Fibroblast of skin of scalp (primary cell): Measurements from ENCODE around the gene LILRA5.
"Not testable (repeated sequence)": the region's sequence is repeated elsewhere in the genome, so short reads cannot be mapped to it uniquely, and the experiment has no call there.

Experiments used
- DNase-seq: peaks from one replicate; pipeline ENCODE4 v3.0.0-alpha.2; 2013

LILRA5 gene

DNA sequence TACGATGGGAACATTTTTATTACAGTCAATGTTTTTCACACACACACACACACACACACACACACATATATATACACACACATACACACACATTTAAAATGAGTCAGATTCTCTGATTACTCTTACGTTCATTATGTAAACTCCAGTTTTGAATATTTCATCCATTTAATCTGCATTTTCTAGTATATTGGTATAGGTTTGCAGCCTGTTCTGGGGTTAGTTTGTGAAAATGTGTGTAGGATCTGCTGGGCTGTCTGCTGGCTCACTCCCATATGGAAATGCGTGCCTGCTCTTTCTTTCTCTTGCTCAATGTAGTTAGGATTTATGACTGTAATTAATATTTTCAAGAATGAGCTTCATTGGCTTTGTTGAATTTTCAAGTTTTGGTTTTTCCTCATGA lies 39.1 kb downstream of the LILRA5 start:
- no peak for DNase-seq

DNA sequence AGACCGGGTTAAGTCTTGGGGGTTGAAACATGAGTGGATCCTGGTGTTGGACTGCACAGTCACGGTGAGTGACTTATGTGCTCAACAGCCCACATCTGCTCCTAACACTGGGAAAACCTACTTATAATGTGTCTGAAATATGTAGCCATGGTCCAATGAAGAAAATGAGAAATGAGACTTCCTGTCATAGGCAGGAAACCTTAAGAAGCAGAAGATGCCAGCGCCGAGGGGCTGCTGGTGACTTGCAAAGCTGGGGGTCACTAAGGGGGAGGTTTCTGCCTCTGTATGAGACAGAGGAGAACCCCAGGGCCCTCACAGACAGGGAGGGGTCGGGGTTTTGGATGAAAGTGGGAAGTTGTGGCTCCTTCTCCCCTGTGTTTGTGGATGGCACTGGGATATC lies 40.8 kb downstream of the LILRA5 start:
- DNase-seq = not testable (repeated sequence)

DNA sequence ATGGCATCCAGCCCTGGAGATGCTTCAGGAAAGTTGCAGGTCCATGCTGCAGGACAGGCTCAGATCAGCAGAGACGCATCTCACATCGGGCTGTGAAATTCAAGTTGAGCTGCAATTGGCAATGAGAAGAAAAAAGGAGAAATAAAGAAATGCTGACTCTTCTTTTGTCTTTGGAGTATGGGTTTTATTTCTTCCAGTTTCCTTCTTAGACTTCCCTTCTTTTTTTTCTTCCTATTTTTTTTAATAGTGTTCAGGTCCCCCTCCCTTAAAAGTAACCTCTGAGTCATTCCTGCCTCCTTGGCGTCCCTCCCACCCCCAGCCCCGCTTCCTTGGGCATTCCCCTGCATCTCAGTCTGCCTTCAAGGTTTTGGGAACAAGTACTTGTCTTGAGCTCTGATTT lies 41.4 kb downstream of the LILRA5 start:
- DNase-seq = not testable (repeated sequence)

DNA sequence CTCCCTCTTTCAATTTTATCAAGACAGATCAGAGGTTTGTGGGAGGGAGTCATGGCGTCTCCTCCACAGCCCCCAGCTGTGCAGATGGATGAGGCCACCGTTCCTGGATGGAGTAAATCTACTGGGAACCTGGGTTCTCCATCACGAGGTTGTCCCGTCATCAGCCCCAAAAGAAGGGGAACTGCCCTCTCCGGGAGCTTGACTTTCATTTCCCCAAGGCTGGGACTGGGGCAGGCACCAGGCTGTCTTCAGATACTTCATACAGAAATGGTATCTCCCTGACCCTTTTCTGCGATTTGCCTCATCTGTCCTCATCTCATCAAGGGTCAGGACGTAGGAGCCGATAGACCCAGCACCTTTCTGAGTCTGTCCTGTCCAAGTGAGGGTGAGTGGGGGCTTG lies 41.9 kb downstream of the LILRA5 start:
- DNase-seq = no peak

DNA sequence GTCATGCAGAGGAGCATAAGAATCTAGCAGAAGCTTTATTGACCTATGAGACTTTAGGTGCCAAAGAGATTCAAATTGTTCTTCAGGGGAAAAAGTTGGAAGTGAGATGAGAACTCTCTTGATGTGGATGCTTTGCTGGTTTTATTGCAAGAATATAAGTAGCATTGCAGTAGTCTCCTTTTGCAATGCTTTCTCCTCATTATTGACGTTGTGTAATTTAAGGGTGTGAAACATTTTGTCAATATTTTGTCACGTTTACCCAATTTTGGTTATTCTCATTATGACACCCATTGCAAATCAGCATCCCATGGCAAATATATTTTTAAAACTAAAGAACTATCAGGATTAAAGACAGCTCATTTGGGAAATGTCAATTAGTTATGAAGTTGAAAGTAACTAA lies 44.0 kb downstream of the LILRA5 start:
- DNase-seq = no peak

DNA sequence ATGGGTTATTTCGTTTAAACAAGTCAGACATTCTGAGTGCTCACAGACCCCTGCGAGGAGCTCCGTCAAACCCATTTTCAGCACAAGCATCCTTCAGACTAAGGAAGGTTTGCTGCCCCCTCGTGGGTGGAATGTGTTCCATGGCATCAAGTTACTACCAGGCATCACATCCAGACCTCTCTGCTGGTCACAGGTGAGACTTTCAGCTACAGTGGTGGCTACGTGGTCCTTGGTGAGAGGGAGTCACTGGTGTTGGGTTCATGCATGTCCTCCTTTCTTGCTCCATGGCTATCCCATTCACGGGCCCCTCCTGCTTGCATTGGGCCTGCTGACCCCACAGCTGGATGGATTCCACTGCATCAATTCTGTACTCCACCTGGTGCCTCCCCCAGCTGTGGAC lies 46.8 kb downstream of the LILRA5 start:
- peak; percentile 65 for DNase-seq

DNA sequence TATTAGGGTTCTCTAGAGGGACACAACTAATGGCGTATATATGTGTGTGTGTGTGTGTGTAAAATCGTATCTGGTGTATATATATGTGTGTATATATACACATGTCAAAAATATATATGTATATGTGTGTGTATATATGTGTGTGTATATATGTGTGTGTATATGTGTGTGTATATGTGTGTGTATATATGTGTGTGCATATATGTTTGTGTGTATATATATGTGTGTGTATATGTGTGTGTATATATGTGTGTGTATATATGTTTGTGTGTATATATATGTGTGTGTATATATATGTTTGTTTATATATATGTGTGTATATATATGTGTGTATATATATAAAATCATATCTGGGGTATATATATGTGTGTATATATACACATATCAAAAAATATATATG lies 50.5 kb downstream of the LILRA5 start:
- DNase-seq = no peak

DNA sequence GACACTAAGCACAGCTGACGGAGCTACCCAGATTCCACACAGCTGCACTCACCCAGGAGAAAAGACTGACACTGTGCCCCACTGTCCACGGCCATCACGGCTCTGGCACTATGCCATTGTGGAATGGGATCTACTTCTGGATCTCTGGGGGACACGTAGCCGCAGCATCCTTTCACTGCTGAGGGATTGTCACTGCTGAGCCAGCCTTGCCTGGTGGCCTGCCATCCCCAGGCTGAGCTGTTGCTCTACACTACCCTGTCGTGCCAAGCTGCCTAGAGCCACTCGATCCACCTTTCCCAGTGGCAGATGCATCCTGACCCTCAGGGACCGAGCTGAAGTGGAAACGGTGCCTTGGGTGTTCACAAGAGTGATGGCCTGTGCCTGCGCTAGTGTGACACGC lies 50.9 kb downstream of the LILRA5 start:
- DNase-seq = no peak

DNA sequence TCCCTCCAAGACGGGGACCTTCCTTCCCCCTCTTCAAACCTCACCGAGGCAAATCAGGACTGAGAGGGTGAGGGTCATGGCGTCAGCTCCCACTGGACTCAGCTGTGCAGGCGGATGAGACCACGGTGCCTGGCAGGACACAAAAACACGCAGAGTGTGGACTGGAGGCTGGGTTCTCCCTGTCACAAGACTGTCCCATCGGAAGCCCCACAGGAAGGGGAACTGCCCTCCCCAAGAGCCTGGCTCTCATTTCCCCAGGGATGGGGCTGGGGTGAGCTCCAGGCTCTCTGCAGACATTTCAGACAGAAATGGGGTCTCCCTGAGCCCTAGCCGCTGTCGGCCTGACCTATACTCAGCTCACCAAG lies 55.9 kb downstream of the LILRA5 start, which contains the start of gene LILRB5:
Gene LILRB5, minus strand, starts transcription at position 158 of the 365 bp plus-strand sequence. Its CDS starts 80 bp downstream, at position 78.
- no peak for DNase-seq
